HG02970 (cell line): Measurements from ENCODE around the gene MPV17L2.
"Not testable (repeated sequence)": the region's sequence is repeated elsewhere in the genome, so short reads cannot be mapped to it uniquely, and the experiment has no call there.

Experiments
- ATAC-seq: cut with Tn5 transposase; IDR thresholded peaks from one replicate; pipeline ENCODE4 v1.9.1; 2021; ENCODE audit warnings: mild to moderate bottlenecking, moderate library complexity, moderate number of reproducible peaks; ENCODE audit not compliant: unreplicated experiment, low FRiP score

MPV17L2 gene

DNA sequence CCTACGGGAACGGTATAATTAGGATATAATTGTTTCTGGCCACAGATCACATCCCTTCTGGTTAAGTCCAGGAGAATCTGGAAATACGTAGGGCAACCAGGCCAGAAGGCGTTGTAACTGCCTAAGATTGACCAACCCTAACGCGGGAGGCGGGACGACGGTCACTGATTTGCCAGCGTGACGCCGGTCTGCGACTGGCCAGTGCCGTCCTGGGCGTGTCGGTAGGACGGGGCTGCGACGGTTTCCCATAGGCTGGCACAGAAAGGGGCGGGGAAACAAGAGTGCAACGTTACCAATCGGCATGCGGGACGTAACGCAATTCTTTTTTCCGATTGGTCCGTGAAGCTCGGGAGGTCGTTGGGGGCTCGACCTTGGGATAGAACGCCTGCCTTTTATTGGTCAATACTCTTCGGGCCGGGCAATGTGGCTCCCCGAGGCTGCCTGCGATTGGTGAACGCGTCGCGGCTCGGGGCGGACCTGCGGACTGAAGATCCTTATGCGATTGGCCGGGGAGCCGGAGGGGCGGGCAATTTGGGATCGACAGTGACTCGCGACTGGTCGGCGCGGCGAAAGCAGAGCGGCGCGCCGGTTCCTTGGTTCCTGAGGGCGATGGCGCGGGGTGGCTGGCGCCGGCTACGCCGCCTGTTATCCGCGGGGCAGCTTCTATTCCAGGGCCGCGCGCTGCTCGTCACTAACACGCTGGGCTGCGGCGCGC, at the start of gene MPV17L2:
MPV17L2 (plus strand) TSS at position 546 of the 715 bp plus-strand sequence; CDS start at position 610, 64 bp downstream.
- peak; percentile 84 for ATAC-seq

DNA sequence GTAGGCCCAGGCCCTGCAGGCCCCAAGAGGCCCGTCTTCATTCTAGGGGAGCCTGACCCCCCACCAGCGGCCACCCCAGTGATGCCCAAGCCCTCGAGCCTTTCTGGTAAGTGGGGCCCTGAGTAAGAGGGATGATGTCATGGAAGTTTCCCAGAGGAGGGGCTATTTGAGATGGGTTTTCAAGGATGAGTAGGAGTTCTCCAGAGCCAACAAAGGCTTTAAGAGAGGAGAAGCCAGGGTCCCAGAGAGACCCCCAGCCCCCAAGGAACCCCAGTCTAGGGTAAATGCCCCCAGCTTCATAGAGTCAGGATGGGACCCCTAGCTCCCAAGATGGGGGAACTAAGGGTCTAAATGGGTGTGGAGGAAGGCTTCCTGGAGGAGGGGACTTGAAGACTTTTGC, 49.1 kb upstream of the MPV17L2 start:
- ATAC-seq, result no peak

DNA sequence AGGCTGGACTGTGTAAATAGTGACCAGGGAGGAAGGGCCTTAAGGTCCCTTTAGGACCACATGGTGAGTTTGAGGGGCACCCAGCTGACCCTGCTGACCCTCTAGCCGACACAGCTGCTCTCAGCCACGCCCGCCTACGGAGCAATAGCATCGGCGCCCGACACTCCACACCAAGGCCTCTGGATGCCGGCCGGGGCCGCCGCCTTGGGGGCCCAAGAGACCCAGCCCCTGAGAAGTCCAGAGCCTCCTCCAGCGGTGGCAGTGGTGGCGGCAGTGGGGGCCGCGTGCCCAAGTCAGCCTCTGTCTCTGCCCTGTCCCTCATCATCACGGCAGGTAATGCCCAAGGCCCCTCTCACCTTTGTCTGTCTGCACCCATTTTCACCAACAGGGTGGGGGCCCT, 48.7 kb upstream of the MPV17L2 start:
- no peak for ATAC-seq

DNA sequence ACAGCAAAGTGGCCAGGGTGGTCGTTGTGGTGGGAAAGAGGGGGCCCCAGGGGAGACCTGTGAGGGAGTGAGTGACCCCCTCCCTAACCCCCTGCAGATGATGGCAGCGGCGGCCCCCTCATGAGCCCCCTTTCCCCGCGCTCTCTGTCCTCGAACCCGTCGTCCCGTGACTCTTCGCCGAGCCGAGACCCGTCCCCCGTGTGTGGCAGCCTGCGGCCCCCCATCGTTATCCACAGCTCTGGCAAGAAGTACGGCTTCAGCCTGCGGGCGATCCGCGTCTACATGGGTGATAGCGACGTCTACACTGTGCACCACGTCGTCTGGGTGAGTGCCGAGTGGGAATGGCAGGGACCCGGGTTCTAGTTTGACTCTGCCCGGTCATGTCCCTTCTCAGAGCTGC, 48.1 kb upstream of the MPV17L2 start:
- no peak for ATAC-seq

DNA sequence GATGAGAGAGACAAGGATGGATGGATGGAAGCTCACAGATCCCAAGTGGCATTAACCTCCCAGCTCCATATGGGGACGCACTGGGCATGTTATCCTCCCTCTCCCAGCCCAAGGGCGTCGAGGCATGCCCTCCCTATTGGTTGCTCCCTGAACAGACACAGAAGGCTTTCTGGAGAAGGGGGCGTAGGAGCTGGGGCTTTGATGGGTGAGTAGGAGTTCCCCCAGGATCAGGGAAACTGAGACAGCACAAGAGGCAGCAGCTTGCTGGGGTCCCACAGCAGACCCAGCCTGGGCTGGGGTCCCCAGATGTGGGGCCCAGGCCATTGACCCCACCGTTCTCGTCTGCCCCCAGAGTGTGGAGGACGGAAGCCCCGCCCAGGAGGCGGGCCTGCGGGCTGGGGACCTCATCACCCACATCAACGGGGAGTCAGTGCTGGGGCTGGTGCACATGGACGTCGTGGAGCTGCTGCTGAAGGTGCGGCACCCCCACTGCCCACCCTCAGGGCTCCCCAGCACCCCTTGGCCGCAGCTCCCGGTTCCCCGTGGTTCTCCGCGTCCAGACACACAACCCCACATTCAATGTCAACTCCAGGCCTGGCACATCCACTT, 47.5 kb upstream of the MPV17L2 start:
- ATAC-seq, result no peak

DNA sequence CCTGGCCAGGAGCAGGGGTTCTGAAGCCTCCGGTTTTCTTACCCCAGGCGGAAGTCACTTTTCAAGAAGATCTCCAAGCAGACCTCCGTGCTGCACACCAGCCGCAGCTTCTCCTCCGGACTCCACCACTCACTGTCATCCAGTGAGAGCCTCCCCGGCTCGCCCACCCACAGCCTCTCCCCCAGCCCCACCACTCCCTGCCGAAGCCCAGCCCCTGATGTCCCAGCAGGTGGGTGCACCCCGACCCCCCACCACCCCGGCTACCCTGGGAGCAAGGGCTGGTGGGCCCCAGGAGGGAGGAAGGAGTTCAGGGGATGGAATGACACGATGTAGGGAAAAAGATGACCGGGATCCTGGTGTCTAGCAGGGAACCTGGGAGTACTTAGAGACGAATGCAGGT, 45.6 kb upstream of the MPV17L2 start:
- no peak for ATAC-seq

DNA sequence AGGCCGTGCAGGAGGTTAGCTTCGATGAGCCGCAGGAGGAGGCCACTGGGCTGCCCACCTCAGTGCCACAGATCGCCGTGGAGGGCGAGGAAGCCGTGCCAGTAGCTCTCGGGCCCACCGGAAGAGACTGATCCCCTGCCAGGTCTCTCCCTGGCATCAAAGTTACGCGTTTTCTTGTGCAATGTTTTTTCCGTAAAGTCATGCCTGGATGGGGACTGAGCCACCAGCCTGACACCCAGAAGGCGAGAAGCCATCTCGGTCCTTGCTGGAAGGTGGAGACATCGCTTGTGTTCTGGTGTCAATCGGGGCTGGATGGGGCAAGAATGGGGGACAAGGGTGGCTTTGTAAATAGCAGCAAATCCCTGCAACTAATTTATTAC, 43.4 kb upstream of the MPV17L2 start:
- no peak for ATAC-seq

DNA sequence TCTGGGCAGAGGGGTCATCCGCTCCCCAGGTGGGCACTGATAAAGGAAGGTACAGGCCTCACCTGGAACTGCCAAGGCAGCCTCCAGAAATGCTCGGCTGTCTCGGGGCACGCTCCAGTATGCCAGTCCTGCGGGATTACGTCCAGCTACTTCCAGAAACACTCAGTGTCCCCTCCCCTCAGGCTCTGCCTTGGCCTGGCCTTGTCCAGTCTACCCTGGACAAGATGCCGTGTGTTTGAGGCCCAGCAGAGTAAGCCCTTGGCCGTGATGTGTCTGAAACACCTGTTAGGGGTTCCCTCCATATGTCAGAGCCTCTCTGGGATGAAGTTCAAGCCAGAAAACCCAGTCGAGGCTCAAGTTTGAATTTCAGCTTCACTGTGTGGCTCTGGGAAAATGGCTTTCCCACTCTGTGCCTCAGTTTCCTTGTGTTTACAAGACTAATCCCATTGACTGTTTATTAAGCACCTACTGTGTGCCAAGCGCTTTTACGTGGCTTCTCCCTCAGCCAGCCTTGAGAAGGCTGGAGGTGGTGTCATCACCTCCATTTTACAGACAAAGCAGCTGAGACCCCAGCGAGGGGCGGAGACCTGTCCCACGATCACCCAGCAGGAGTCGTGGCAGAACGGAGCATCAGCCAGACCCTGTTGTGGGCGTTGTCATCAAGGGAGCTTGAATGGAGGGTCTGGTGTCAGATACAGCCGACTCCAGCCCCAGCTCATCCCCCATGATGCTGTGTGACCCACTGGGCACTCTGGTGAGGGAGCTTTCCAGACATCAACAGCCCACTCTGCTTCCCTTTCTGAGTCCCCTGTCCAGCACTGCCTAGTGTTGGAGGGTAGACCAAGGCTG, 42.0 kb upstream of the MPV17L2 start:
- ATAC-seq, result no peak

DNA sequence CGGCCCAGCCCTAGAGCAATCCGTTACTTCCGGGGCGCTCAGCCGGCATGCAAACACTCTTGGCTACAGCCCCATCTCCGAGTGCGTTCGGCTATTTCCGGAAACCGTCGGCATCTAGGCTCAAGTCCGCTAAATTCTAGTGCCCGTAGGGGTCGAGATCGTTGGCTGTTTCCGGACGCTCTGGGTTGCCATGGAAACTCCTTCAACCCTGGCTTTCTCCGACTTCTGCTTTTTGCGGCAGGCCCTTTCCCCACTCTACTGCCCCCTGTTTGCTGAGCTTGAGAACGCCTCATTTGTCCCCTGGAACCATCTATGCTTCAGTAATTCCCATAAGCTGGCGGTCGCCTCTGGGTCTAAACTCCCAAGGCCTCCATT, 40.6 kb upstream of the MPV17L2 start:
- ATAC-seq, result peak; percentile 62

DNA sequence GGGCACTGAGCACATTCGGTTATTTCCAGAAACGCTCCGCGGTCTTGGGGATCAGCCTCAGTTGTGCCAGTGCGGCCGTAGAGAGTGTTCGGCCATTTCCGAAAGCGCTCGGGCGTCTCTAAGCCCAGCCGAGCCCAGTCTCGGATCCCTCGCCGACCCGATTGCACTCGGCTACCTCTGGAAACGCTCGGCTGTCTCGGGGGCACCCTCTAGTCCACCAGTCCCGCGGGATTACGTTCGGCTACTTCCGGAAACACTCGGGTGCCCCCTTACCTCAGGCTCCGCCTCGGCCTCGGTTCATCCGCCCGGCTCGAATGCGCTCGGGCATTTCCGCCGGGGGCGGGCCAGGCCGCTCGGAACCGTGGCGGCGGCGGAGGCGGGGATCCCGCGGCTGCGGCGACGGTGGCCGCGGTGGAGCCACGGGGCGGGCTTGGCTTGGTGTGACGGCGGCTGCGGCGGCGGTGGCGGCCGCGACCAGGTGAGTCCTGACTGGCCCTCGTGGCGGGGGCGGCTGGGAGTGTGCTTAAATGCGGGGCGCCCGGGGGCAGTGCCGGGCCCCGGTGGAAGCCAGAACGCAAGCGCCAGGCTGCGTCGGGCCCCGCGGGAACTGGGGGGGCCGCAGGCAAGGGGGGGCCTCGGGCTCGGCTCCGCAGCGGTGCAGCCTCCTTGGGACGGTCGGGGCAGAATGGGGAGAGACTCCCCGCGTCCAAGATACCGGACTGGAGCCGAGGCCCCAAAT, 40.0 kb upstream of the MPV17L2 start, which contains the start of gene PIK3R2:
PIK3R2 (plus strand) TSS at position 347 of the 739 bp plus-strand sequence. CDS start 2,717 bp downstream, outside the sequence.
- ATAC-seq, result peak; percentile 69

DNA sequence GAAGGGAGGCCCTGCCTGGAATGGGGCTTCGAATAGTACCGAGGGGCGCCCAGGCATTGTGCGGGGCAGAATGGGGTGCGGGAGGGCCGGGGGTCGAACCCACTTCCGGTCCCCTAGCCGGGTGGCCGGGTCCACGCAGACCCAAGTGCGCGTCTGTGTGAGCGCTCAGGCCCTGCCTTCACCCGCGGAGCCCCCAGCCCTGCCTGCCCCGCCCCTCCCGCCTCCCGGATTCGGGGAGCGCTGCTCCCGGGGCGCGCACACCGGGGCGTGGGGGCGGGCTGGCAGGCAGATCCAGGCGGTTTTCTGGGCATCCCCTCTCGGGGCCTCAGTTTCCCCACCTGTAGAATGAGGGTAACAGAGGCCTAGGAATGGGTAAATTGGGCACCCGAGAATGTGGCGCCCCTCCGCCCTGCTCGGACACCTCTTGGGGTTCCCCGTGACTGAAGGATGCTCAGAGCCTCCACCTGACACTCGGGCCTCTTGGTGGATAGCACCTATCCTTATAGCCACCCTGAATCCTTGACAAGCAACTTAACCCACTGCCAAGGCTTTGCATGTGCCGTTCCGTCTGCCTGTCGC, 39.4 kb upstream of the MPV17L2 start:
- ATAC-seq, result no peak

DNA sequence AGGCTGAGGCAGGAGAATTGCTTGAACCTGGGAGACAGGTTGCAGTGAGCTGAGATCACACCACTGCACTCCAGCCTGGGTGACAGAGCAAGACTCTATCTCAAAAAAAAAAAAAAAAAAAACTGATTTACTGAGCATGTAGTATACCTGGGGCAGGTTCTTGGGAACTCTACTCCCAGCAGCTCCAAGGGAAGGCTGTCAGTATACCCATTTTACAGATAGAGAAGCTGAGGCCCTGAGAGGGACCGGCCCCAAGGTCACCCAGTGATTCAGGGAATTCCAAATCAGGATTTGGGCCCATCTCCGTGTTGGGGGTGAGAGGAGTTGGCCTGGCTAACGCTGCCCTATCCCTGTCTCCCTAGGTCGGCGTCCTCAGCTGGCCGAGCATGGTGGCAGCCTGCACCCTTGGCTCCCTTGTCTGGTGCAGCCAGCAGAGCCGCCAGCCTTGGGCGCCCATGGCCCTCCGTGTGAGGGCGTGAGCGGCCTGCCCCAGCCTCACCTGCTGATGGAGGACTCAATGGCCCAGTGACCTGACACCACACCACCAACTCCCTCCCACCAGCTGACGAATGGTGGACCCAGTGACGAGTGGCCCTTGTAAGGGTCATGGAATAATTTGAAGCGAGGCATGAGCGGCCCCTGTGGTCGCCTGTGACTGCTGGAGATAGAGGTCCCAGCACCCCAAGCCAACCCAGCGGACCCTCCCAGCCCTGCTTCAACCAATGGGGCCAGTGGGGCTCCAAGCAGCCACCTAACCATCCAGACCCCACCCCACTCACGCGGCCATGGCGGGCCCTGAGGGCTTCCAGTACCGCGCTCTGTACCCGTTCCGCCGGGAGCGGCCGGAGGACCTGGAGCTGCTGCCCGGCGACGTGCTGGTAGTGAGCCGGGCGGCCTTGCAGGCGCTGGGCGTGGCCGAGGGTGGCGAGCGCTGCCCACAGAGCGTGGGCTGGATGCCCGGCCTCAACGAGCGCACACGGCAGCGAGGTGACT, 37.6 kb upstream of the MPV17L2 start:
- ATAC-seq, result no peak

DNA sequence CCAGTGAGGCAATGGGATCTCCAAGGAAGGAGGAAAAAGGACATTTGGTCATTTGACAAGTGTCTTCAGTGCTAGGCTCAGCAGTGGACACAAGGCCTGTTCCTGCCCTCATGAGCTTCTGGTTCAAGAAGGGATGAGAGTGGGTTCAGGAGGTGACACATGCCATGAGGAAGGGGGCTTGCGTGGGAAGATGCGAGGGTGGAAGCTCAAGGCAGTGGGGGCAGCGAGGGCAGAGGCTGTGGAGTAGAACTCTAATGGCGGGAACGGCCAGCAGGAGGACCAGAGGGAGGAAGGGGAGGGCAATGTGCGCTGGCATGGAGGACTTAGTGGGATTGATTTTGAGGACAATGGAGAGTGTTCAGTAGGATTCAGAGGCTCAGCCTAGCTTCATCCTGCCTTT, 36.8 kb upstream of the MPV17L2 start:
- no peak for ATAC-seq

DNA sequence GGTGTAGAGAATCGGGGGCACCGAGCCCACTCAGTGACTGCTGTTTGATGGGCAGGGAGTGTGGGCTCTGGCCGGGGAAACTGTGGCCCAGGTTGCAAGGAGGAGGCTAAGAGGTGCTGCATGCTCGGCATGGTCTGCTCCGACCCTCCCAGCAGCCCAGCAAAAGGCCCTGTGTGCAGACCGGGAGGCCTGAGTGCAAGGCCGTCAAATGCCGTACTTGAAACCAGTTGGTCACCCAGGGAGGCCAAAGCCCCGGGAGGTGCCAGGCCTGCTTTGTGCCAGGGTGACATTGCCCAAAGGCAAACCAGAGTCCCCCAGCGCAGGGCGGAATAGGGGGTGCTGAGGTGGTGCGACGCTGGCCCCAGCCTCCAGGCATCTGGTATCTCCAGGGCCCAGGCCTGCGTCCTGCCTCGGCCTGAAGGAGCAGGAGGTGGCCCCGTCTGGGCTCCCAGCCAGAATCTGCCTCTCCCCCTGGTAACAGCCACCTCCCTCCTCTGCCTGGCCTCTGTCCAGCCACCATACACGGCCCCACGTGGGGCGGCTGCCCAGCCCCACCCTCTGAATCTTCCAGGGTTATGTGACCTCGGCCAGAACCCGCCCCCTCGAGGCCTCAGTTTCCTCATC, 36.1 kb upstream of the MPV17L2 start:
- no peak for ATAC-seq

DNA sequence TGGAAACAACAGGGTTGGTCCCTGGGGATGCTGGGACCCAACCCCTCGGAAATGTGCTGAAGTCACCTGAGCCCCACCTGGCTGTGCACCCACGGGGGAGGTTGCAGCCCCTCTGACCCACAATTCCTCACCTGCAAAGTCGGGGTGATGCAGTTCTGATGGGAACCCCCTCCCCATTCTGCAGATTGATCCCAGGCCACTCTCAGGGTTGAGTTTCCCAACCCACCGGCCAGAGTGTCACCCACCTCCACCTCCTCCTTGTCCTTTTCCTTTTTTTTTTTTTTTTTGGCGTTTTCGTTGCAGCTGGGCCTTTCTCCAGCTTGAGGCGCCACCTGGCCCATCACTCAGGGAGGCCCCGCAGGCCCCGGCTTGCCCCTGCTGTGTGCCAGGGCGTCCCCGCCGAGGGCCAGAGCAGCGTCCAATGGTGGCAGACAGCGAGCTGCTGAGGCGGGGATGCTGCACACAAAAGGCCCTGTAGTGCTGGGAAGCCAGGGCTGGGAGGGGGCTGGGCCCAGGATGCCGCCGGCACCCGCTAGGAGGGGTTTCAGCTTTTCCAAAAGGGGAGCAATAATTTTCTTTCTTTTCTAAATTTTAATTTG, 35.5 kb upstream of the MPV17L2 start:
- no peak for ATAC-seq

DNA sequence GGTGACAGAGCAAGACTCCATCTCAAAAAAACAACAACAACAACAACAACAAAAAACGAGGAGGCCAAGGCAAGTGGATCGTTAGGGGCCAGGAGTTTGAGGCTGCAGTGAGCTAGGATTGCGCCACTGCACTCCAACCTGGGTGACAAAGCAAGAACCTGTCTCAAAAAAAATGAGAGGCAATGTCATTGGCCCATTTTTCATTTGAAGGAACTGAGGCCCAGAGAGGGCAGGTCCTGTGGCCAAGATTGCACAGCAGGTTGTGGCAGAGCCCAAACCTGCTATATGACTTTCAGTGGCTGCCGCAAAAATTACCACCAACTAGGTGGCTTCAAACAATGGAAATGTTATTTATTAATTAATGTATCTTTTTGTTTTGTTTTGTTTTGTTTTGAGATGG, 34.6 kb upstream of the MPV17L2 start:
- no peak for ATAC-seq

DNA sequence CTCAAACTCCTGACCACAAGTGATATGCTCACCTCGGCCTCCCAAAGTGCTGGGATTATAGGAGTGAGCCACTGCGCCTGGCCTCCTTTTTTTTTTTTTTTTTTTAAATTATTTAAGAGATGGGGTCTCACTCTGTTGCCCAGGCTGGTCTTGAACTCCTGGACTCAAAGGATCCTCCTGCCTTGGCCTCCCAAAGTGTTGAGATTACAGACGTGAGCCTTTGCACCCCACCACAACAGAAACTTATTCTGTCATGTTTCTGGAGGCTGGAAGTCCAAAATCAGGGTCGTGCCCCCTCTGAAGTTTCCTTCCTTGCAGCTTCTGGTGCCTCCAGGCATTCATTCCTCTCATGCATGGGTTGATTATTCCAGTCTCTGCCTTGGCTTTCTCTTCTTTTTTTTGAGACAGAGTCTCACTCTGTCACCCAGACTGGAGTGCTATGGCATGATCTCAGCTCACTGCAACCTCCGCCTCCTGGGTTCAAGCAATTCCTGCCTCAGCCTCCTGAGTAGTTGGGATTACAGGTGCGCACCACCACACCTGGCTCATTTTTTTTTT, 33.9 kb upstream of the MPV17L2 start:
- ATAC-seq, result not testable (repeated sequence)

DNA sequence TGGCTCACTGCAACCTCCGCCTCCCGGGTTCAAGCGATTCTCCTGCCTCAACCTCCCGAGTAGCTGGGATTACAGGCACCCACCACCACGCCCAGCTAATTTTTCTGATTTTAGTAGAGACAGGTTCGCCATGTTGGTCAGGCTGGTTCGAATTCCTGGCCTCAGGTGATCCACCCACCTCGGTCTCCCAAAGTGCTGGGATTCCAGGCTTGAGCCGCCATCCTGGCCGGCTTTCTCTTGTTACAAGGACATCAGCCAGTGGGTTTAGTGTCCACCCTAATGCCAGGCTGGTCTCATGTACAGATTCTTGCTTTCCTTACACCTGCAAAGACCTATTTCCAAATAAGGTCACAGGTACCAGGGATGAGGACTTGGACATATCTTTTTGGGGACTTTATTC, 33.2 kb upstream of the MPV17L2 start:
- no peak for ATAC-seq
